HG03097 (cell line): ENCODE measurements around the gene MIA2.
A peak's percentile ranks its signal among the peaks of the same experiment; 100 is the strongest.

ENCODE experiments used
- ATAC-seq: cut with Tn5 transposase; IDR thresholded peaks from one replicate; pipeline ENCODE4 v1.9.1; 2021; ENCODE audit not compliant: unreplicated experiment, low FRiP score

The MIA2 gene

DNA sequence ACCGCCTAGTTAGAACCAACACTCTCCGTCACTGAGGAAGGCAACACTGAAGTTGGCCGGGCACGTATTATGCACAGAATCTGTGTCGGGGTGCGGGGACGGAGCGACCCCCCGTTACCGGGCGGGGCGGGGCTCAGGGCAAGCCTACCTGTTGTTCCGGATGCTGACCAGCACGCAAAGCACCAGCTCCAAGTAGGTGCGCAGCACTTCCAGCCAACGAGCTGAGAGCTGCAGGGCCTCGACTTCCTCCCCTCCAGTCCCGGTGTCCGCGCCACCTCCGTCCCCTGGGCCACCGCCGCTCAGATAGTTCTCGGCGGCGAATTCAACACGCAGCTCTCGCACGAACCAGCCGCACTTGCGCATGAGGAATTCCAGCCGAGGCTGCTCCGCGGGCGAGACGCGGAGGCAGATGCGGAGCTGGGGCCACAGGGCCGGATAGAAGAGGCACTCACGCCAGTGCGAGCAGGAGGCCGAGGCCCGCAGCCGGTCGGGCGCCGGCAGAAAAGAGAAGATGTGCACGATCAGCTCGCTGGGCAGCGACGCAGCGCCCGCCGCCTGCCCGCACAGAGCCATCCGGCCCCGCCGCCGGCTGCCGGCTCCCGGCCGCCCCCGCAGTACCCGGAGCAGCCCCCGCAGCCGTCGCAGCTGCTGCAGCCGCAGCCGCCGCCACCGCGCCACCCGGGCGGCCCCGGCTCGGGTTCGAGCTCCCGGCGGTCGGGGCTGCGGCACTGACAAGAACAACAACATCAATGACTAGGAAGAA, 197.9 kb downstream of the MIA2 start:
- peak; percentile 17 for ATAC-seq

DNA sequence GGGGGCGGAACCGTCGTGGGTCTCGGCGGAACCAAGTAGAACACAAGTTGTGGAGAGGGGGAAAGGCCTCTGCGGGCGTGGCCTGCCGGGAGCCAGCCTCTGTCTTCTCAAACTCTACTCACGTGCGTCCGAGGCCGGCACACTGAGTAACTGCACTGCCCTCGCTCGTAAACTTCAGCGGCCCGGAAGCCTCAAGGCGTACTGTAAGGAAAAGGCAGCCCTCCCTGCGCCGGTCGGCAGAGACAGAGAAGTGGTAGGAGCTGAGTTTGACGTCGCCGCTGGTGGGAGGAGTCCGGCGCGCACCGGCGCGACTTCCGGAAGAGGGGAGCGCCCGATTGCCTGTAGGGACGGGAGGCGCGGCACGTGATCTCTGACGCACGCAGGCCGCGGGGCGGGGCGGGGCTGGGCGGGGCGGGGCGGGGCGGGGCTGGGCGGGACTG, 198.5 kb downstream of the MIA2 start, which contains the start of gene FBXO33:
TSS of gene FBXO33 (minus strand) at position 255 of the 440 bp plus-strand sequence. CDS start 271 bp downstream, outside the sequence.
- ATAC-seq, result peak; percentile 73

DNA sequence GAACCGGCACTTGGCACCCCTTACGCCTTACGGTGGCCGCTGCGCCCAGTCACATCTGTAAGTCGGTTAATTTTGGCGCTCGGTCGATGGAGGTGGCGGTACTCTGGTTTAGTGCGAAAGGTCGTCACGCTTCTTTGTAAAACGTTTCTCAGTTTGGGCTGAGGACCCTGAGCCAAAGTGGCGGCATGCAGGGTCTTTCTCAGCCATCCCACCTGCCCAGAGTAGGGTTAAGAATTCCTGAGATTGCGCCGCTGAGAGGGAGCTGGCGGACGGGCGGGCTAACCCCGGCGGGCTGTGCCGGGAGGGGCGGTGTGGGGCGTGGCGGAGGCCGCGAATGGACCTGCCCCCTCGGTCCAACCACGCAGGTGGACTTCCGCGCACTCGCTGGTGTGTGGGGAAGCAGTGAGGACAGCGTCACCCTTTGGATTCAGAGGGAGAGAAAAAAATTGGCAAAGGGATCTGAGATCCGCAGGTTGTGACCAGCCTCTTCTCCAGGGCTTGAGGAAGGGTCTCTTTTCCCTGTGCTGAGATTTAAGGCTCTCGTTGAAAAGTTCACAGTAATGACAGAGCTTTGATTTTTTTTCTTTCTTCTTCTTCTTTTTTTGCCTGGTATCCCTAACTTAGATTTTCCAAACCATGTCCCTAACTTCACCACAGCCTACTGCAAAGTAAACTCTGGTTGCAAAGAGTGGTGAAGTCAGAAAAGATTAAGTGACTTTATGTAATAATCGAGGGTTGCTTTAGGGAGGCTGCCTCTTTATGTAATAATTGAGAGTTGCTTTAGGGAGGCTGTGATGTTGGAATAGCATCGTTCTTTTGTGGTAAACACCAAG, 199.1 kb downstream of the MIA2 start:
- ATAC-seq, result peak; percentile 65

DNA sequence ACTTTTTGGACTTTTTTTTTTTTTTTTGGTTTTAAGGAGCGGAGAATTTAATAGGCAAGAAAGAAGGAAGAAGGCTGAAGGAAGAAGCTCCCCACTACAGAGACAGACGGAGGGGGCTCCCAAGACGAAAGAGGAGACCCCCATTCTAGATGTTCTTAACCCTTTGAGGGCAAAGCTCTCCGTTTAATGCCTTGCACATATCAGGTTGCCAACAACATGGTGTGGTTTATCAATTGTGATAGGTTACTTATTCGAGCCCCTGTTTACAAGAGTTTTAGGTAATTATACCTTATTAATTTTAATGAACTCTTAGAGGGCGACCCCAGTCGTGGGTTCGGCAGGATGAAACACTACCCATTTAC, 199.7 kb downstream of the MIA2 start:
- no peak for ATAC-seq

DNA sequence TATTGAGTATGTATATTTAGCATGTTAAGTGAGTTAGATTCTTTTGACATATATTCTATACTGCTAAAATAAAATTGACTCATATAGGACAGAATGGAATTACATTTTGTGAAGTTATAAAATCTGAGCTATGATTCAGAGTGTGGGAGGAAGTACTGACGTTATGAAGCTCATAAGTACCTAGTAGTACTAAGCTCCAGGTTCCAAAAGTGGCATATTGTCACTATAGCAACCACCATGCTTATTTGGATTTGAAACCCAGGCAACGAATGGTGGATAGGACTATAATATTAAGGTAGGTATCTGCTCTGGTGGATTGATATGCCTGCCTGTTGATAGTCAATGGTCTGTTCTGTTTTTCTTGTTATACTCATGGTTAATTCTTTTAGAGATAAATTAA, 200.7 kb downstream of the MIA2 start:
- ATAC-seq, result no peak

DNA sequence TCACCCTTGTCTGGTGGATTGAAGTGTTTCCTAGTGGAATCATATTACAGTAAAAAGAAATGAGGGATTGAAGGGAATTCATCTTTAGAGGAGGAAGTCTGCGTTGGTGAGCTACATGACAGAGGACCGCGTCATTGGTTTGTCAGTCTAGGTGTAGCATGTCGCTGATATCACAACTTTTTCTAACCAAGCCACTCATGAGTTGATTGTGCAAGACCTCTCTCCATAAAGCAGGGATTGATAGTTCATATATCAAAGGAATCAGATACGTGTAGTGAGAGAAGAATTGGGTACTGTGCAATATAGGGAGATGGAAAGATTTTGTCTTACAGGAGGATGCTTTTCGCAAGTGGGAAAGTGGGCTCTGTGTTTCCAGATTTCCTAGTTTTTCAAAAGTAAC, 201.5 kb downstream of the MIA2 start:
- no peak for ATAC-seq
